Occipital lobe (tissue), 2 donors: ENCODE results near the gene DHX16. TPM values are rescaled to one million over a fixed set of nuclear protein-coding genes. Genes with fewer than 3 reads are reported as not detected.
A peak's percentile ranks its signal among the peaks of the same experiment; 100 is the strongest.
"Not testable (repeated sequence)": the region's sequence is repeated elsewhere in the genome, so short reads cannot be mapped to it uniquely, and the experiment has no call there.

Experiments used
- DNase-seq: peaks from one replicate; lab custom pipeline; 2025; lab: John Stamatoyannopoulos, UW
- total RNA-seq: library from RNA; depleted of rRNA; stranded (reverse); fragments of >200 nt; gene quantifications from one replicate; pipeline ENCODE4 v1.2.3, GENCODE V29; 2014

Gene DHX16
- total RNA-seq, 1 donor from 2014 or later = 20.9 TPM

GRCh38 chr6:30679765-30680535 is 7.1 kb upstream of the DHX16 start:
- no peak for DNase-seq

- peak; percentile 58 for DNase-seq
Measured at GRCh38 chr6:30678964-30679726, 6.3 kb upstream of the DHX16 start.

GRCh38 chr6:30676660-30677285 is 4.0 kb upstream of the DHX16 start:
- DNase-seq = no peak

- DNase-seq = no peak
Measured at GRCh38 chr6:30670760-30671527, 1.9 kb downstream of the DHX16 start.

- DNase-seq = not testable (repeated sequence)
Measured at GRCh38 chr6:30666300-30666699, 6.5 kb downstream of the DHX16 start.

- DNase-seq = no peak
Measured at GRCh38 chr6:30664994-30665767, 7.6 kb downstream of the DHX16 start.

- not testable (repeated sequence) for DNase-seq
Measured at GRCh38 chr6:30657922-30658321, 14.9 kb downstream of the DHX16 start.

GRCh38 chr6:30657454-30657853 is 15.4 kb downstream of the DHX16 start:
- no peak for DNase-seq

- DNase-seq = no peak
Measured at GRCh38 chr6:30656513-30656912, 16.3 kb downstream of the DHX16 start.

GRCh38 chr6:30655743-30656094 is 17.1 kb downstream of the DHX16 start:
- DNase-seq = no peak

- no peak for DNase-seq
Measured at GRCh38 chr6:30654798-30655742, 17.7 kb downstream of the DHX16 start.

GRCh38 chr6:30651143-30651542 is 21.7 kb downstream of the DHX16 start:
- no peak for DNase-seq

- peak; percentile 76 for DNase-seq
Measured at GRCh38 chr6:30647242-30648116, 25.3 kb downstream of the DHX16 start.

- DNase-seq = peak; percentile 85
Measured at GRCh38 chr6:30646450-30647241, 26.2 kb downstream of the DHX16 start, which contains the start of gene C6orf136. Gene C6orf136, plus strand, starts transcription at chr6:30647133. Its CDS starts 99 bp downstream, at chr6:30647232.

GRCh38 chr6:30645989-30646388 is 26.8 kb downstream of the DHX16 start:
- DNase-seq = no peak

- DNase-seq = no peak
Measured at GRCh38 chr6:30644769-30645168, 28.0 kb downstream of the DHX16 start.

- DNase-seq = no peak
Measured at GRCh38 chr6:30643656-30644055, 29.1 kb downstream of the DHX16 start.

- DNase-seq = no peak
Measured at GRCh38 chr6:30641048-30641447, 31.8 kb downstream of the DHX16 start.
